Nucleus accumbens (tissue), 56 donors: Measurements from ENCODE around the gene PRR20G.
"Not testable (repeated sequence)": the region's sequence is repeated elsewhere in the genome, so short reads cannot be mapped to it uniquely, and the experiment has no call there.

ENCODE experiments used
- DNase-seq, 56 donors: peaks; one replicate each; lab custom pipeline; 2025; lab: John Stamatoyannopoulos, UW

Gene PRR20G

GRCh38 chr3:127287840-127288239, at the start of gene PRR20G:
TSS of gene PRR20G (minus strand) at chr3:127288046. CDS start at chr3:127287365, 681 bp downstream.
- DNase-seq = no peak

GRCh38 chr3:127337001-127337400, 49.2 kb upstream of the PRR20G start:
- DNase-seq = no peak

GRCh38 chr3:127336101-127336500, 48.3 kb upstream of the PRR20G start:
- DNase-seq = no peak

DNA sequence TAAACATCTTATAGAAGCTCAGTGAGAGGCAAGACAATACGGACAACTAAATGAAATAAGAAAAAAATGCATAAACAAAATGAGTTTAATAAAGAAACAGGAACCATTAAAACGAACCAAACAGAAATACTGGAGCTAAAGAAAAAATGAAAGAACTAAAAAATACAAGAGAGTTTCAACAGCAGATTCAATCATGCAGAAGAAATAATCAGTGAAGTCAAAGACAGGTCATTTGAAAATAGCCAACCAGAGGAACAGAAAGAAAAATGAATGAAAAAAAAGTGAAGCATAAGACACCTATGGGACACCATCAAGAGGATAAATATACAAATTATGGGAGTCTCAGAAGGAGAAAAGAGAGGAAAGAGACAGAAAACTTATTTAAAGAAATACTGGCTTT, 42.5 kb upstream of the PRR20G start:
- DNase-seq = no peak

- no peak for DNase-seq
These were observed 41.9 kb upstream of the PRR20G start for GRCh38 chr3:127329631-127330285.

- DNase-seq = no peak
These were observed 40.6 kb upstream of the PRR20G start for GRCh38 chr3:127328421-127328820.

- DNase-seq = no peak
These were observed 38.5 kb upstream of the PRR20G start for GRCh38 chr3:127326341-127326740.

DNA sequence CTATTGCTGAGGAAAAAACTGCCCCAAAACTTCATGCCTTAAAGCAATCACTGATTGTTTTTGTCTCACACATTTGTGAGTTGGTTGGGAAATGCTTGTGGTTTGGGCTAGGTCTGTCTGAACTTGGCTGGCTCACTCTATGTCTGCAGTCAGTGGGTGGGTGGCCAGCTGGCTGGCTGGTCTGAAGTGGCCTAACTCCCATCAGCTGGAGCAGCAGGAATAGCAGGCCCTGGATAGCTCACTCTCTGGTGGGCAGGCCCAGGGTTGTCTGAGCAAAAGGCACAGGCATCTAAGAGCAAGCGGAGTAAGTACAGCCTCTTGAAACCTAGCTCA, 37.7 kb upstream of the PRR20G start:
- no peak for DNase-seq

DNA sequence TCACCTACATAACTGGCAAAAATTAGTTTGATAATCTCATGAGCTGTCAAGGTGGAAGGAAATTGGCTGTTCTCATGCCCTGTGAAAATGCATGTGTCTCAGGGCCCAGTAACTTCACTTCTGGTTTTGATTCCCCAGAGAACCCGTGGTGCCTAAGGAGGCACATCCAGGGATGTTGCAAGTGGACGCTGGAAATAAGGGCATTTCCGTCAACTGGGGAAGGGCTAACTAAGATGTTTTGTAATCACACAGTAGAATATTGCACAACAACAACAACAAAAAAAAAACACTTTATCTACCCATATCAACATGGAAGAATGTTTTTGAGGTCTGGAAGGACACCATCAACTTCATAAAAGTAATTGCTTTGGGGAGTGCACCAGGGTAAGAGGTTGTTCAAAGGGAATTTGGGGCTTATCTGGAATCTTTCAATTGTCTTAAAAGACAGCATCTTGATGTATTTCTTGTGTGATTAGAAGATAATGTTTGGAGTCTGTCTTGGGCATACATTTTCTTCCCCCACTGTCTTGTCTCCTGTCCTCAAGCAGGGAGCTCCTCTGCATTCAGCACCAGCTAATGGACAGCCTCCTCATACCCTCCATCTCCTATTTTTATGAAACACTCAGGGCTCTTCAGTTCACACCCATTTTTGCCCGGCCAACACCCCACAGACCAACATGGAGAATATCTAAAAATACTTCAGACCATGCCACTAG, 37.2 kb upstream of the PRR20G start:
- no peak for DNase-seq

GRCh38 chr3:127324076-127324475, 36.2 kb upstream of the PRR20G start:
- DNase-seq = no peak

- no peak for DNase-seq
These were observed 35.7 kb upstream of the PRR20G start for GRCh38 chr3:127323581-127323980.

- DNase-seq = no peak
These were observed 33.5 kb upstream of the PRR20G start for GRCh38 chr3:127321371-127321770.

DNA sequence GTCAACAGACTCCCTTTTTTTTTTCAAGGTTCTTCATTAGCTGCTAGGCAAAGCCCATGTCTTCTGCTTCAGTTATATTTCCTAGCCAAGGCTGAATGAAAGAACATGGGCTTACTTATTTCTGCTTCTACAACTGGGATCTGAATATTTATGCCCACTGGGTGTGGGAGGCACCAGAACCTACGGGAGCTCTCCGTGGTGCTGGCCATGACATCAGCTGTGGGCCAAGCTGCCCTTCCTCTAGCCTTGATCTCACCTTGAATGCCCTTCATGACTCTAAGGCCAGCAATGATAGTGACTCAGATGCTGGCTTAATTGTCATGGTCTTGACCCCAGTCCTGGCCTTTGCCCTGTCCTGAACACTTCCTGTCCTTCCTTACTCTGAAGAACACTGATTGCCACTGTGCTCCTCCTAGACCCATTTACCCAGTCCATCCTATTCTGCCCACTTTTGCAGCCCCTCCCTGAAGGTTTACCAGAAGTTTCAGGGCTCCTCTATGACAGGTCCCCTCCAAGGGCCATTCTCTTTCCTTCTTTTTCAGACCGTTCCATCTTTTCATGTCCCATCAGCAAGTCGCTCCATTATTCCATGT, 32.8 kb upstream of the PRR20G start:
- DNase-seq = no peak

GRCh38 chr3:127316685-127317084, 28.8 kb upstream of the PRR20G start:
- DNase-seq = no peak

GRCh38 chr3:127312818-127313217, 25.0 kb upstream of the PRR20G start:
- DNase-seq = no peak

DNA sequence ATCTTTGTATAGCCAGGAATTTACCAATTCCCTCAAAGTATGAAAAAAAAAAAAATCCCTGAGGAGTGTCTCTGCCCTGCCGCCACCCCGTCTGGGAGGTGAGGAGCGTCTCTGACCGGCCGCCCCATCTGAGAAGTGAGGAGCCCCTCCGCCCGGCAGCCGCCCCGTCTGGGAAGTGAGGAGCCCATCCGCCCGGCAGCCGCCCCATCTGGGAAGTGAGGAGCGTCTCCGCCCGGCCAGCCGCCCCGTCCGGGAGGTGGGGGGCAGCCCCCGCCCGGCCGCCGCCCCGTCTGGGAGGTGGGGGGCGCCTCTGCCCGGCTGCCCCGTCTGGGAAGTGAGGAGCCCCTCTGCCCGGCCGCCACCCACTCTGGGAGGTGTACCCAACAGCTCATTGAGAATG, 21.0 kb upstream of the PRR20G start:
- not testable (repeated sequence) for DNase-seq

GRCh38 chr3:127307916-127308315, 20.1 kb upstream of the PRR20G start:
- DNase-seq = no peak

DNA sequence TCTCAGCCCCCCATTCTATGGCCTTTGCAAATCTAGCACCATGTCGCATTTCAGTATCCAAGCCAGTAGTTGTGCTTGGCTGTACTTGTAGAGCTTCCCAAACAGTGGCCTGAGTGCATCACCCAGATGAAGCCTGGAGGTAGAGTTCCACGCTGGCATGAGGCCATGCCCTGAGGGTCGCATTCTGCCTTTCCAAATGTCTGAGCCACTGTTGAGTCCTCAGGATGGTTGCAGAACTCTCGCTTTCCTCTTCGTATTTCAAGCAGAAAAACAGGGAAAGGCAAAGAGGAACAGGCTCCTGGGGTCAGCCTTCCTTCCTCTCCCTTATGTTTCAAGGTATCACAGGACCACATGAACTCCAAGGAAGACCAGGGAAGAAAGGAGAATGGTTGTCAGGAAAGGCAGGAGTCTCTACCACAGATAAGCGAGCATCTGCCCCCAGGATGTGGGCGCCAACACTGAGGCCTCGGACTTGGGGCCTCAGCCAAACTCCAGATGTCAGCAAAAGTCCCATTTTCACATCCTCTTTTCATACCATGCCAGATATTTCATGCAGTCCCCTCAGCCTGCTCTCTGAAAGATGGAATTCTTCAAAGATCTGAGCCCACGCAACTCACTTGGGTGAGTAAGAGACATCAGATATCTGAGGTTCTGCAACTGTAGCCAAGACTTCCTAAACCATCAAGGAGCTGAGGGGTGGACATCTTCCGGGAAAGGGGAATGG, 19.4 kb upstream of the PRR20G start:
- DNase-seq = peak in 3 of 56 donors; percentile 4 to 7 (median 4)

- DNase-seq = no peak
These were observed 18.7 kb upstream of the PRR20G start for GRCh38 chr3:127306361-127307111.

DNA sequence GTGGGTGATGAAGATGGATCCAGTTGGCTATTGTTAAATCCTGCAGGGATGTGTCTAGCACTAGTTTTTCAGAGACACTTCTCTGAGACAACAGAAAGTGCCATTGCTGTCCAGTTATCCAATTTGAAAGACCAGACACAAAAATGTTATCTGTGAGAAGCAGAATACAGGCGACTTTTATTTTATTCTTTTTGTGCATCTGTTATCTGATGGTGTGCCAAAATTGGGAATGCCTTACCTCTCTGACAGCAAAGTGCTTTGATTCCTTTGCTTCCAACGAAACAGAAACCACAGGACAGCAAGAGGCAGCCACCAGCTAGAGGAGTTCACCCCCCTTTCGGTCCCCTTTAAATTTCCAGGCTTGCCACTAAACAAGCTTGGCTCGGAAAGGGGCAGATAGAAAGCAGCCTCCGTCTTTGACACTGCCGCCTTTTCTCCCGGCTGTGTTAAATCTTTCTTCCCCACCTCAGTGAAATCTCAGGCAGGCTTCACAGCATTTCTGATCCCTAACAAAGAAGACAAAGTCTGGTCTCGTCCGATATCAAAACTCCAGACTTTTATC, 17.7 kb upstream of the PRR20G start:
- DNase-seq = no peak
